Measurements from ENCODE around the gene YIF1B. TPM values are rescaled to one million over a fixed set of nuclear protein-coding genes. Genes with fewer than 3 reads are reported as not detected.

YIF1B gene
- total RNA-seq, 2 experiments from 2014 or later, result 75.6 to 79.0 TPM

- intact Hi-C loops (cut with micrococcal nuclease), result no loop called here
- Mint-ChIP-seq H3K9me3 (no peaks in the 10 kb centered on the region), H3K27me3 (no peaks in the 10 kb centered on the region), H3K36me3 (ENCODE audit: low read depth) (no peaks in the 10 kb centered on the region), H3K4me3 (no peak overlapping the region), H3K27ac (no peak overlapping the region), H3K4me1 (ENCODE audit: low read depth) (peaks cover 30% of the 10 kb centered on the region)
- TF ChIP-seq CTCF (IDR thresholded peaks at IDR 0.05), result no peak
- CTCF ChIA-PET, result interaction anchor here (1.1 kb wide), 2 partner anchors 14 to 26 kb away, joined by 3 read pairs; no protein-coding TSS in a partner anchor
- no peak for ATAC-seq
- no peak for DNase-seq
- POLR2A ChIA-PET, result no interaction called here
Measured at GRCh38 chr19:38270587-38271167, 45.1 kb downstream of the YIF1B start.

- DNase-seq (no peak), ATAC-seq (no peak)
- H3K27me3 Mint-ChIP-seq, result no peaks in the 10 kb centered on the region
- H3K4me1 Mint-ChIP-seq (ENCODE audit: low read depth), result peaks cover 41% of the 10 kb centered on the region
- H3K36me3 Mint-ChIP-seq (ENCODE audit: low read depth), result no peaks in the 10 kb centered on the region
- intact Hi-C loops (cut with micrococcal nuclease), result loop anchor here (10.0 kb wide), 1 partner anchor 46 kb away; the partner anchor contains the start of genes KCNK6 and YIF1B
- no peak for TF ChIP-seq CTCF (IDR thresholded peaks at IDR 0.05)
- H3K4me3 Mint-ChIP-seq, result no peak overlapping the region
- CTCF ChIA-PET, result no interaction called here
- no peaks in the 10 kb centered on the region for H3K9me3 Mint-ChIP-seq
- no peak overlapping the region for H3K27ac Mint-ChIP-seq
- POLR2A ChIA-PET, result interaction anchor here (1.1 kb wide), 1 partner anchor 8 kb away, joined by 3 read pairs; no protein-coding TSS in a partner anchor
Measured at GRCh38 chr19:38268539-38268938, 47.2 kb downstream of the YIF1B start.

- TF ChIP-seq CTCF (IDR thresholded peaks at IDR 0.05), result no peak
- ChIA-PET POLR2A (interaction anchor here (1.1 kb wide), 1 partner anchor 8 kb away, joined by 3 read pairs; no protein-coding TSS in a partner anchor), CTCF (no interaction called here)
- no peak overlapping the region for H3K4me3 Mint-ChIP-seq
- H3K36me3 Mint-ChIP-seq (ENCODE audit: low read depth), result no peaks in the 10 kb centered on the region
- no peaks in the 10 kb centered on the region for H3K27me3 Mint-ChIP-seq
- ATAC-seq (no peak), DNase-seq (no peak)
- peaks cover 45% of the 10 kb centered on the region for H3K4me1 Mint-ChIP-seq (ENCODE audit: low read depth)
- intact Hi-C loops (cut with micrococcal nuclease), result loop anchor here (10.0 kb wide), 1 partner anchor 47 kb away; the partner anchor contains the start of genes KCNK6 and YIF1B
- H3K27ac Mint-ChIP-seq, result peak overlapping the region; percentile 41
- H3K9me3 Mint-ChIP-seq, result no peaks in the 10 kb centered on the region
Measured at GRCh38 chr19:38267761-38268483, 47.8 kb downstream of the YIF1B start.

- no peak overlapping the region for H3K27ac Mint-ChIP-seq
- H3K9me3 Mint-ChIP-seq, result no peaks in the 10 kb centered on the region
- H3K36me3 Mint-ChIP-seq (ENCODE audit: low read depth), result no peaks in the 10 kb centered on the region
- TF ChIP-seq CTCF (IDR thresholded peaks at IDR 0.05), result no peak
- intact Hi-C loops (cut with micrococcal nuclease), result loop anchor here (10.0 kb wide), 1 partner anchor 48 kb away; the partner anchor contains the start of genes KCNK6 and YIF1B
- DNase-seq (no peak), ATAC-seq (no peak)
- ChIA-PET CTCF (interaction anchor here (1.7 to 5.3 kb wide), 4 partner anchors 8 to 69 kb away, joined by 4 to 30 read pairs (median 8); partner anchors contain the start of gene CATSPERG), POLR2A (interaction anchor here (1.2 kb wide), 1 partner anchor 22 kb away, joined by 3 read pairs; no protein-coding TSS in a partner anchor)
- H3K27me3 Mint-ChIP-seq, result no peaks in the 10 kb centered on the region
- peak overlapping the region; percentile 35 for H3K4me3 Mint-ChIP-seq
- peaks cover 48% of the 10 kb centered on the region for H3K4me1 Mint-ChIP-seq (ENCODE audit: low read depth)
Measured at GRCh38 chr19:38266981-38267597, 48.7 kb downstream of the YIF1B start.

All from activated CD8-positive, alpha-beta T cell treated with anti-CD3 and anti-CD28 coated beads for 36 hours (primary cell).